Right lobe of liver (tissue), 6 donors: ENCODE measurements around the gene GTPBP1. TPM values are rescaled to one million over a fixed set of nuclear protein-coding genes. Genes with fewer than 3 reads are reported as not detected.

Source experiments
- ATAC-seq, 4 donors: fragments of 200-7000 bp; cut with Tn5 transposase; one replicate each; pipeline ENCODE4 v1.9.1; 2020; ENCODE audit warnings: mild to moderate bottlenecking in 4 of 4, moderate library complexity in 4 of 4
- DNase-seq, 3 donors: peaks; one replicate each; pipeline ENCODE4 v3.0.0-alpha.2; 2020
- H3K27ac ChIP-seq, 3 donors: fragments of 200-600 bp; one replicate each; pipeline ENCODE4 v1.8.0; 2022
- H3K27me3 ChIP-seq, 2 donors: fragments of 200-600 bp; one replicate each; pipeline ENCODE4 v1.8.0; 2022
- H3K36me3 ChIP-seq, 4 donors: fragments of 200-600 bp; sonication (generic) in 1 of 4; one replicate each; pipeline versions ENCODE4 v1.5.1 to v1.8.0; 2017 to 2022; ENCODE audit warnings: control low read depth in 1 of 4
- H3K4me1 ChIP-seq, 4 donors: fragments of 200-600 bp; sonication (generic) in 1 of 4; one replicate each; pipeline versions ENCODE4 v1.5.1 to v1.8.0; 2017 to 2022; ENCODE audit warnings: control low read depth in 1 of 4
- H3K4me3 ChIP-seq, 3 donors: fragments of 200-600 bp; one replicate each; pipeline ENCODE4 v1.8.0; 2022
- H3K9me3 ChIP-seq, 4 donors: fragments of 200-600 bp; sonication (generic) in 1 of 4; one replicate each; pipeline versions ENCODE4 v1.5.1 to v1.8.0; 2017 to 2022; ENCODE audit warnings: control low read depth in 1 of 4
- POLR2A ChIP-seq: fragments of 450-650 bp; IDR thresholded peaks from one replicate; pipeline ENCODE4 v1.6.1; 2017; ENCODE audit warnings: antibody characterized with exemption, mild to moderate bottlenecking
- WGBS: methylation state at CpG from one replicate; pipeline ENCODE4 v1.1.6; 2018; ENCODE audit warnings: low coverage, low lambda C conversion rate; ENCODE audit not compliant: insufficient coverage; ENCODE audit errors: missing lambda C conversion rate; 5-methylcytosine and 5-hydroxymethylcytosine counted together
- intact Hi-C, 2 donors: fragments of 100-400 bp; cut with DNase I; formaldehyde crosslinking; loops; one replicate each; pipeline versions ENCODE4 v1.11.2 to v1.14.1; 2022
- total RNA-seq, 6 experiments: library from RNA; depleted of rRNA in 2 of 6; stranded (reverse); fragments of >200 nt in 2 of 6; fragmentation: NEBNext Ultra II Directional in 3 of 6; extraction: Animal tissue kit (Norgen Biotek cat#: 25700) in 3 of 6; gene quantifications; one replicate each; pipeline versions ENCODE4 v1.1.0 to v1.2.4, GENCODE V29; 2016 to 2023
- TF ChIP-seq, protein P1 (sequence below), 4 donors: fragments of 200-600 bp in 3 of 4; fragments of 450-650 bp in 1 of 4; IDR thresholded peaks; one replicate each; pipeline versions ENCODE4 v1.5.1 to v1.8.0; 2016 to 2022; ENCODE audit warnings: antibody characterized with exemption in 4 of 4, mild to moderate bottlenecking in 2 of 4
- donor health status: DM: no; HTN: yes; CAD: no.
- donor health status: DM: no; HTN: no; CAD: no.
- donor health status: DM: no; HTN: no; CAD: no.
- donor health status: DM: no; HTN: yes; CAD: no.
- donor health status: DM: no; HTN: yes; CAD: no.

Gene GTPBP1
- total RNA-seq, 6 experiments from 2014 or later, result 13.4 to 21.6 (median 16.7) TPM

DNA sequence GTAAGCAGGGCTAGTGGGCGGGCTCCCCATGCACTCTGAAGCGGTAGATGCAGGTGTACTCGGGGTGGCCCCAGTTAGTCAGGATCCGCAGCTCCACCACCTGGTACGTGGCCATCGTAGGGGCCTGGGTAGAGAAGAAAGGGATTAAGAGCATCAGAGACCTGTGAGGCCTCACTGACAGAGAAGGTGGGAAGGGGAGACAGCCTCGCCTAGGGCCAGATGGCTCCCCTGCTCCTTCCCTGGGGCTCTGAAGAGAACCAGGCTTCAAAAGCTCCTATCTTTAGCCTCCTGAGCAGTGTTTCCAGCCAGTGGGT lies 30.5 kb downstream of the GTPBP1 start:
- TF ChIP-seq, protein P1, sequence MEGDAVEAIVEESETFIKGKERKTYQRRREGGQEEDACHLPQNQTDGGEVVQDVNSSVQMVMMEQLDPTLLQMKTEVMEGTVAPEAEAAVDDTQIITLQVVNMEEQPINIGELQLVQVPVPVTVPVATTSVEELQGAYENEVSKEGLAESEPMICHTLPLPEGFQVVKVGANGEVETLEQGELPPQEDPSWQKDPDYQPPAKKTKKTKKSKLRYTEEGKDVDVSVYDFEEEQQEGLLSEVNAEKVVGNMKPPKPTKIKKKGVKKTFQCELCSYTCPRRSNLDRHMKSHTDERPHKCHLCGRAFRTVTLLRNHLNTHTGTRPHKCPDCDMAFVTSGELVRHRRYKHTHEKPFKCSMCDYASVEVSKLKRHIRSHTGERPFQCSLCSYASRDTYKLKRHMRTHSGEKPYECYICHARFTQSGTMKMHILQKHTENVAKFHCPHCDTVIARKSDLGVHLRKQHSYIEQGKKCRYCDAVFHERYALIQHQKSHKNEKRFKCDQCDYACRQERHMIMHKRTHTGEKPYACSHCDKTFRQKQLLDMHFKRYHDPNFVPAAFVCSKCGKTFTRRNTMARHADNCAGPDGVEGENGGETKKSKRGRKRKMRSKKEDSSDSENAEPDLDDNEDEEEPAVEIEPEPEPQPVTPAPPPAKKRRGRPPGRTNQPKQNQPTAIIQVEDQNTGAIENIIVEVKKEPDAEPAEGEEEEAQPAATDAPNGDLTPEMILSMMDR (IDR thresholded peaks at IDR 0.05), result no peak
- TF ChIP-seq POLR2A, result no peak
- Histone ChIP-seq H3K27me3 (no peaks in the 10 kb centered on the region), H3K4me1 (peaks cover 0 to 55% (median 26%) of the 10 kb centered on the region in 4 donors), H3K36me3 (peaks cover 3 to 63% (median 46%) of the 10 kb centered on the region in 4 donors), H3K4me3 (no peak overlapping the region), H3K9me3 (no peaks in the 10 kb centered on the region), H3K27ac (peak overlapping the region in 1 of 3 donors; percentile 96)
- 80% methylated on average over 2 of the region's 7 CpGs for WGBS
- no peak for ATAC-seq
- DNase-seq, result no peak
- intact Hi-C loops, result no loop called here

DNA sequence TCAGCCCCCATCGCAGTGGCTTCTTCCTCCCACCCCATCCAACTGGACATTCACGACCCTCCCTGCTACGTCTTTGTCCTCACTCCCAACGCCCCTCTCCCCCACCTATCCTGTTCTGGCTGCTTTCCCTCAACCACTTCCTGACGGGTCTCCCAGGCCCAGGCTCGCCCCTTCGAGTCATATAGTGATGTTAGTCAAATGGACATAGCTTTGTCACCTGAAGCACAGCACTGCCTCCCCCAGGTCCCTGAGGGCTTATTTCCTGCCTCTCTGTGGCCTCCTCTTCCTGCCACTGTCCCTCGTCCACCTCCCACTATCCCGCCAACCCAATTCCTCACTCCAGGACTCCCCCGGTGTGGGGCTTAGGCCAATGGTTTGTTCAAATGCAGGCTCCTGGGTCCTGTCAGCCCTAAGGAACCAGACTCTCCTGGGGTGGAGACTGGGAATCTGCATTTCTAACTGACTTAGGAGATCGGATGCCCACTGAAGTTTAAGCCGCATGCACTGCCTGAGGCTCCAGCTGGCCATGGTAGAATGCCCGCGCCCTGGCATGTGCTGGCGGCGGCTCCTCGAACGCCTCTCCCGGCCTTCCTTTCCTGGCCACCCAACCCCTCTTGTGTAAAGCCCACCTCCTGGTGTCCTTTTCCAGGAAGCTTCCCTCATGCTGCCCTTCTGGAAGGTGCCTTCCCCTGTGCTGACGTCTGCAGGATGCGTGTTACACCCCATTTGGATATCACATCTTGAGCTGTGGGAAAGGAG lies 31.7 kb downstream of the GTPBP1 start:
- H3K4me1 ChIP-seq, result peaks cover 0 to 42% (median 21%) of the 10 kb centered on the region in 4 donors
- DNase-seq (peak in 1 of 3 donors; percentile 37), ATAC-seq (no peak)
- H3K9me3 ChIP-seq, result no peaks in the 10 kb centered on the region
- H3K36me3 ChIP-seq, result peaks cover 3 to 75% (median 57%) of the 10 kb centered on the region in 4 donors
- TF ChIP-seq POLR2A, result no peak
- TF ChIP-seq, protein P1 (IDR thresholded peaks at IDR 0.05), result no peak
- H3K27ac ChIP-seq, result no peak overlapping the region
- intact Hi-C loops, result no loop called here
- H3K4me3 ChIP-seq, result no peak overlapping the region
- WGBS, result 75% methylated on average over 10 of the region's 21 CpGs
- no peaks in the 10 kb centered on the region for H3K27me3 ChIP-seq

DNA sequence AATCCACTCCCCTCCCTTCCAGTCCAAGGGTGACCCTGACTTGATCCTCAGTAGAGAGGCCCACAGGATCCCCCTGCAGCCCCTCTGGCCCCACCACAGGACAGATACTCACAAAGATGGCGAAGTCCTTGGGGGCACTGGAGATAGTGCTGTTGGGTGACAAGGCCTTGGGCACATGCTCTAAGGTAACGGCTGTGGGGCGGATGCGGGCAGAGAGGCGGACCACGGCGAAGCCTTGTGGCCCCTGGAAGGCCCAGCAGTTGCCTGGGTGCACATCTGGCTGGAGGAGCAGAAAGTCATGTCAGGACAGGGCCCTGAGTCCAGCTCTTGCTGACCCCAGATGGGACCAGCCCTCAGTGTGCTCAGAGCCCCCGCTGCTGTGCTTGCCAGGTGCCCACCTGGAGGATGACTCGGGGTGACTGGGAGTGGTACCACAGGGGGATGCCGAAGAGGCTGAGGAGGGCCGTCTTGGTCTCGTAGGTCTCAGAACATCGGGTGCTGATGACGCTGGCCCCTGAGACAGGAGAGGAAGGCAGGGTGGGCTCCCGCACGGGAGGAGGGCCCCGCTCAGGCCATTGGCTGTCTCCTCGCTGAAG lies 32.8 kb downstream of the GTPBP1 start:
- no peak for ATAC-seq

DNA sequence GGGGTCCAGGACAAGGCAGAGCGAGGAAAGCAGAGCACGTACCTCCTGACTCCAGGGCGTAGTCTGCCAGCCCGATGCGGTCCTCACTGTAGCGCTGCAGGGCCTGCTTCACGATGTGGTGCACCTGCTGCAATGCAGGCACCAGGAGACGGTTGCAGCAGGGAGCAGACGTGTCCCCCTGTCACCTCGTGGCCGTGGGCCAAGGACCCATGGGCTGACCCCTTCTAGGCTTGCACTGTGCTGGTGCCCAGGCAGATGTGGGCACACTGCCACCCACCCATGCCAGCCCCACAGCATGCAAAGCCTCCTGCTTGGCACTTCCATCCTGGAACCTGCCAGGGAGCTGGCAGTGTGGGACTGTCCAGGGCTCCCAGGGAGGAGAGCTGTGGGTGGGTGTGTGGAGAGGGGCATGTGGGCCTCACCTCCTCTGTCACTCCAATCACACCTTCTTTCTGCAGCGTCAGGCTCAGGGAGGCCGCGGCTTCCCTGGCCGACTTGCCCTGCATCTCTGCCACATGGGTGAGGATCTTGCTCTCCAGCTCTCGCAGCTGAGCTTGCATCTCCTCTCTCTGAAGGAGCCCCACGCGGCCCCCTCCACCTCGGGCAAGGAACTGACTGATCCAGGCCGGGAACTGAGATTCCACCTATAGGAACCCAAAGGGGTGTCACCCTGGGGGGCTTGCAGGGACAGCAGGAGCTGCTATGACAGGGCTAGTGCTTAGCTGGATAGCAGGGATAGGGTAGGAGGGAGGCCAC lies 33.7 kb downstream of the GTPBP1 start:
- no CpG with 5 or more reads among the region's 20 CpGs for WGBS
- no peaks in the 10 kb centered on the region for H3K27me3 ChIP-seq
- no peak overlapping the region for H3K27ac ChIP-seq
- peaks cover 0 to 24% (median 12%) of the 10 kb centered on the region in 4 donors for H3K4me1 ChIP-seq
- DNase-seq (peak in 2 of 3 donors; percentile 58 to 72), ATAC-seq (peak in 1 of 4 donors; percentile 1)
- no peaks in the 10 kb centered on the region for H3K9me3 ChIP-seq
- intact Hi-C loops, result no loop called here
- TF ChIP-seq, protein P1 (IDR thresholded peaks at IDR 0.05), result no peak
- TF ChIP-seq POLR2A, result no peak
- no peak overlapping the region for H3K4me3 ChIP-seq
- peaks cover 3 to 94% (median 72%) of the 10 kb centered on the region in 4 donors for H3K36me3 ChIP-seq

More for the DNA sequence above, 32.8 kb downstream of the GTPBP1 start:
- H3K36me3 ChIP-seq, result peaks cover 3 to 85% (median 66%) of the 10 kb centered on the region in 4 donors
- peaks cover 0 to 31% (median 16%) of the 10 kb centered on the region in 4 donors for H3K4me1 ChIP-seq
- no peaks in the 10 kb centered on the region for H3K27me3 ChIP-seq
- TF ChIP-seq, protein P1 (IDR thresholded peaks at IDR 0.05), result no peak
- no peak for TF ChIP-seq POLR2A
- WGBS, result 100% methylated on average over 1 of the region's 18 CpGs
- no peak overlapping the region for H3K27ac ChIP-seq
- no peak overlapping the region for H3K4me3 ChIP-seq
- peak in 1 of 3 donors; percentile 47 for DNase-seq
- intact Hi-C loops, result no loop called here
- no peaks in the 10 kb centered on the region for H3K9me3 ChIP-seq
